HEK293 (cell line): ENCODE data around the gene GMCL1.
A peak's percentile ranks its signal among the peaks of the same experiment; 100 is the strongest.

Source experiments
- CTCF ChIP-seq: fragments of 450-650 bp; formaldehyde crosslinking; IDR thresholded peaks from 2 replicates; pipeline ENCODE4 v1.5.1; 2016; ENCODE audit warnings: missing biosample characterization, missing genetic modification characterization
- FEZF1 ChIP-seq: fragments of 450-650 bp; formaldehyde crosslinking; IDR thresholded peaks from 2 replicates; pipeline ENCODE4 v1.5.1; 2016; ENCODE audit warnings: missing biosample characterization, missing genetic modification characterization
- GLI2 ChIP-seq: fragments of 450-650 bp; formaldehyde crosslinking; IDR thresholded peaks from 2 replicates; pipeline ENCODE4; 2017; ENCODE audit warnings: missing biosample characterization, missing genetic modification characterization, low read depth, borderline replicate concordance
- GLIS2 ChIP-seq: fragments of 450-650 bp; formaldehyde crosslinking; IDR thresholded peaks from 2 replicates; pipeline ENCODE4 v1.5.1; 2016; ENCODE audit warnings: missing biosample characterization, missing genetic modification characterization
- HOXD13 ChIP-seq: sonication (generic); formaldehyde crosslinking; IDR thresholded peaks from 2 replicates; pipeline ENCODE4 v1.8.0; 2022; ENCODE audit warnings: missing genetic modification reagents, borderline replicate concordance
- KLF1 ChIP-seq: fragments of 450-650 bp; formaldehyde crosslinking; IDR thresholded peaks from 2 replicates; pipeline ENCODE4 v1.5.1; 2016; ENCODE audit warnings: missing biosample characterization, missing genetic modification characterization
- KLF9 ChIP-seq: fragments of 450-650 bp; formaldehyde crosslinking; IDR thresholded peaks from 2 replicates; pipeline ENCODE4 v1.5.1; 2016; ENCODE audit warnings: missing biosample characterization, missing genetic modification characterization, low read depth
- PATZ1 ChIP-seq: fragments of 450-650 bp; formaldehyde crosslinking; IDR thresholded peaks from 2 replicates; pipeline ENCODE4 v1.5.1; 2016; ENCODE audit warnings: missing biosample characterization, missing genetic modification characterization
- SALL2 ChIP-seq: fragments of 450-650 bp; formaldehyde crosslinking; IDR thresholded peaks from 2 replicates; pipeline ENCODE4 v1.5.0; 2017; ENCODE audit warnings: missing biosample characterization, mild to moderate bottlenecking, missing genetic modification characterization, borderline replicate concordance
- SP7 ChIP-seq: fragments of 450-650 bp; formaldehyde crosslinking; IDR thresholded peaks from 2 replicates; pipeline ENCODE4 v1.5.1; 2016; ENCODE audit warnings: missing biosample characterization, missing genetic modification characterization
- ZNF112 ChIP-seq: fragments of 450-650 bp; formaldehyde crosslinking; IDR thresholded peaks from 2 replicates; pipeline ENCODE4 v1.5.0; 2017; ENCODE audit warnings: missing biosample characterization, missing genetic modification characterization
- ZNF239 ChIP-seq: fragments of 450-650 bp; formaldehyde crosslinking; IDR thresholded peaks from 2 replicates; pipeline ENCODE4 v1.5.1; 2016; ENCODE audit warnings: missing biosample characterization, missing genetic modification characterization
- ZNF280C ChIP-seq: fragments of 450-650 bp; formaldehyde crosslinking; IDR thresholded peaks from 2 replicates; pipeline ENCODE4 v1.5.1; 2016; ENCODE audit warnings: missing biosample characterization, missing genetic modification characterization
- ZNF302 ChIP-seq: fragments of 450-650 bp; formaldehyde crosslinking; IDR thresholded peaks from 2 replicates; pipeline ENCODE4 v1.5.1; 2016; ENCODE audit warnings: missing biosample characterization, missing genetic modification characterization, low read depth
- ZNF350 ChIP-seq: fragments of 450-650 bp; formaldehyde crosslinking; IDR thresholded peaks from 2 replicates; pipeline ENCODE4 v1.5.0; 2017; ENCODE audit warnings: missing biosample characterization, mild to moderate bottlenecking, missing genetic modification characterization
- ZNF354C ChIP-seq: fragments of 450-650 bp; formaldehyde crosslinking; IDR thresholded peaks from 2 replicates; pipeline ENCODE4 v1.5.1; 2016; ENCODE audit warnings: missing biosample characterization, missing genetic modification characterization, low read depth, borderline replicate concordance
- ZNF416 ChIP-seq: fragments of 450-650 bp; formaldehyde crosslinking; IDR thresholded peaks from 2 replicates; pipeline ENCODE4 v1.5.1; 2016; ENCODE audit warnings: missing biosample characterization, missing genetic modification characterization
- ZNF449 ChIP-seq: fragments of 450-650 bp; formaldehyde crosslinking; IDR thresholded peaks from 2 replicates; pipeline ENCODE4 v1.5.1; 2017; ENCODE audit warnings: missing biosample characterization, mild to moderate bottlenecking, missing genetic modification characterization, moderate library complexity
- ZNF513 ChIP-seq: fragments of 450-650 bp; IDR thresholded peaks from 2 replicates; pipeline ENCODE4 v1.5.1; 2018; ENCODE audit warnings: missing biosample characterization, missing genetic modification characterization
- ZNF514 ChIP-seq: fragments of 450-650 bp; formaldehyde crosslinking; IDR thresholded peaks from 2 replicates; pipeline ENCODE4 v1.5.1; 2016; ENCODE audit warnings: missing biosample characterization, missing genetic modification characterization
- ZNF701 ChIP-seq: fragments of 450-650 bp; formaldehyde crosslinking; IDR thresholded peaks from 2 replicates; pipeline ENCODE4 v1.5.1; 2016; ENCODE audit warnings: missing biosample characterization, missing genetic modification characterization
- ZNF76 ChIP-seq: fragments of 450-650 bp; formaldehyde crosslinking; IDR thresholded peaks from 2 replicates; pipeline ENCODE4; 2016; ENCODE audit warnings: low read depth, missing biosample characterization, missing genetic modification characterization, borderline replicate concordance
- ZNF785 ChIP-seq: fragments of 450-650 bp; formaldehyde crosslinking; IDR thresholded peaks from 2 replicates; pipeline ENCODE4 v1.5.1; 2016; ENCODE audit warnings: missing biosample characterization, missing genetic modification characterization
- ZNF791 ChIP-seq: fragments of 450-650 bp; formaldehyde crosslinking; IDR thresholded peaks from 2 replicates; pipeline ENCODE4 v1.5.1; 2016; ENCODE audit warnings: missing biosample characterization, missing genetic modification characterization
- ZNF830 ChIP-seq: fragments of 450-650 bp; IDR thresholded peaks from 2 replicates; pipeline ENCODE4 v1.5.0; 2018; ENCODE audit warnings: missing biosample characterization, missing genetic modification characterization, low read depth, mild to moderate bottlenecking, moderate library complexity
- ZSCAN18 ChIP-seq: fragments of 450-650 bp; formaldehyde crosslinking; IDR thresholded peaks from 2 replicates; pipeline ENCODE4 v1.5.1; 2016; ENCODE audit warnings: missing biosample characterization, missing genetic modification characterization
- ZXDB ChIP-seq: fragments of 450-650 bp; formaldehyde crosslinking; IDR thresholded peaks from 2 replicates; pipeline ENCODE4 v1.5.1; 2016; ENCODE audit warnings: missing biosample characterization, missing genetic modification characterization

Gene GMCL1

GRCh38 chr2:69914164-69914949, 84.9 kb downstream of the GMCL1 start (continued):
- TF ChIP-seq CTCF (tag by site-specific recombination) = peak; percentile 80
- TF ChIP-seq ZNF416 (tag by site-specific recombination) = no peak
- TF ChIP-seq ZNF239 = no peak
- no peak for TF ChIP-seq FEZF1
- no peak for TF ChIP-seq KLF9 (tag by site-specific recombination)
- TF ChIP-seq ZNF280C (tag by site-specific recombination) = no peak
- no peak for TF ChIP-seq ZNF302
- no peak for TF ChIP-seq SALL2 (tag by site-specific recombination)
- TF ChIP-seq ZNF830 (tag by site-specific recombination) = no peak
- no peak for TF ChIP-seq GLIS2 (tag by site-specific recombination)
- TF ChIP-seq ZNF513 = no peak
- TF ChIP-seq ZXDB (tag by site-specific recombination) = peak; percentile 48; the same call in 1 of the 2 replicates
- TF ChIP-seq ZNF449 (tag by site-specific recombination) = no peak; the same call in 1 of the 2 replicates
- TF ChIP-seq HOXD13 (CRISPR knock-in tag) = no peak
- TF ChIP-seq ZSCAN18 (tag by site-specific recombination) = no peak
- no peak for TF ChIP-seq ZNF350 (tag by site-specific recombination)
- TF ChIP-seq ZNF701 (tag by site-specific recombination) = no peak
- peak; percentile 35; the same call in 1 of the 2 replicates for TF ChIP-seq ZNF76 (tag by site-specific recombination)
- no peak for TF ChIP-seq ZNF112 (tag by site-specific recombination)
- TF ChIP-seq PATZ1 (tag by site-specific recombination) = no peak
- TF ChIP-seq ZNF785 (tag by site-specific recombination) = no peak
- TF ChIP-seq ZNF354C (tag by site-specific recombination) = no peak
- TF ChIP-seq KLF1 (tag by site-specific recombination) = no peak
- no peak for TF ChIP-seq ZNF791 (tag by site-specific recombination)
- peak; percentile 53 for TF ChIP-seq SP7 (tag by site-specific recombination)
- TF ChIP-seq ZNF514 (tag by site-specific recombination) = no peak
- no peak for TF ChIP-seq GLI2 (tag by site-specific recombination)
